NCI-H2107 treated with DMSO at 0.1 percent for 48 hours (cell line): ENCODE measurements around the gene METTL2B.

ENCODE experiments used
- DNase-seq: peaks from one replicate; lab custom pipeline; 2025; ENCODE audit not compliant: unreplicated experiment; lab: John Stamatoyannopoulos, UW

METTL2B gene

GRCh38 chr7:128476402-128477335 is at the start of gene METTL2B:
Gene METTL2B, plus strand, starts transcription at chr7:128476748. Its CDS starts 18 bp downstream, at chr7:128476766.
- DNase-seq: peak; percentile 91

- peak; percentile 57 for DNase-seq
These were observed 49.2 kb upstream of the METTL2B start for GRCh38 chr7:128427289-128427891.

- DNase-seq: no peak
These were observed 46.3 kb upstream of the METTL2B start for GRCh38 chr7:128430207-128430606.

GRCh38 chr7:128431221-128431620 is 45.3 kb upstream of the METTL2B start:
- no peak for DNase-seq

- DNase-seq: no peak
These were observed 44.8 kb upstream of the METTL2B start for GRCh38 chr7:128431754-128432153.

- no peak for DNase-seq
These were observed 41.9 kb upstream of the METTL2B start for GRCh38 chr7:128434413-128435326.

- DNase-seq: no peak
These were observed 41.2 kb upstream of the METTL2B start for GRCh38 chr7:128435327-128435686.

- no peak for DNase-seq
These were observed 38.9 kb upstream of the METTL2B start for GRCh38 chr7:128437426-128438332.

GRCh38 chr7:128442356-128442755 is 34.2 kb upstream of the METTL2B start:
- no peak for DNase-seq

- peak; percentile 70 for DNase-seq
These were observed 32.5 kb upstream of the METTL2B start for GRCh38 chr7:128443831-128444600.

- no peak for DNase-seq
These were observed 30.2 kb upstream of the METTL2B start for GRCh38 chr7:128446306-128446705.

- no peak for DNase-seq
These were observed 28.5 kb upstream of the METTL2B start for GRCh38 chr7:128447941-128448564.

GRCh38 chr7:128448751-128449302 is 27.7 kb upstream of the METTL2B start:
- DNase-seq: no peak

- no peak for DNase-seq
These were observed 26.1 kb upstream of the METTL2B start for GRCh38 chr7:128450409-128450808.

- DNase-seq: no peak
These were observed 25.6 kb upstream of the METTL2B start for GRCh38 chr7:128450913-128451312.

GRCh38 chr7:128452552-128452951 is 24.0 kb upstream of the METTL2B start:
- no peak for DNase-seq

GRCh38 chr7:128453836-128454804 is 22.4 kb upstream of the METTL2B start:
- DNase-seq: no peak
